SW480 (cell line): ENCODE measurements around the gene BOLA3.
"Not testable (repeated sequence)": the region's sequence is repeated elsewhere in the genome, so short reads cannot be mapped to it uniquely, and the experiment has no call there.

Experiments
- DNase-seq: peaks from one replicate; pipeline ENCODE4 v3.0.0-alpha.2; 2016; ENCODE audit warnings: low spot score

Gene BOLA3

DNA sequence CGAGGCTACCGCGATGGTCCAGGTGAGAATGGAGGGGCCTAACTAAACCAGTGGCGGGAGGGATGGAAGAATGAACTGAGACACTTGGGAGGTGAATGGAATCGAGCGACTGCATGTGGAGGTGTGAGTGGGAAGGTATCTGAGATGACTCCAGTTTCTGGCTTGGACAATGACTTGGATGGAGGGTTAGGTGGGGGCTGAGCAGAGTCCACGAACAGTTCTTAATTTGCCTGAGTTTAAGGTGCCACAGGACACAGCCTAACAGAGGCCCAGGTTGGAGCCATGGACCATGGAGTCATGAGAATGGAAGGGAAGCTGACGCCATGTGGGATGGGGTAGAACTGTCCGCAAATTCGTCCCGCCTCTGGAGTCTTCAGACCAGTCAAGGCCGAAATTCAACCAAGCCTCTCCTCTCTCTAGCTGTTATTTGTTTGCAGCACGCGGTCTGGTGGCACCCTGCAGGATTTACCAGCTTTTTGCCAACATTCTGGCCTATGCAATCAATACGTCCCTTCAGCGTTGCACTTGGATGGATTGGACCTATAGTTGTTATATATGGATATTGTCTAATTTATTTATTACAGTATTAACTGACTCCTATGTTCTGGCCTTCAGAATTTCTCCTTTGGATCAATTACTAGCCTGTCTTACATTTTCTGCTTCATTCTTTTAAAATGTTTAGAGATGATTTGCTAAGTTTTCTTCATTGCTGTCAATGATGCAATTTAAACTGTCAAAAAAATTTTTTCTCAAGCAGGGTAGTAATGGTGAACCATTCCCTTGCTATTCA is 940 bp upstream of the BOLA3 start:
- DNase-seq, result no peak

DNA sequence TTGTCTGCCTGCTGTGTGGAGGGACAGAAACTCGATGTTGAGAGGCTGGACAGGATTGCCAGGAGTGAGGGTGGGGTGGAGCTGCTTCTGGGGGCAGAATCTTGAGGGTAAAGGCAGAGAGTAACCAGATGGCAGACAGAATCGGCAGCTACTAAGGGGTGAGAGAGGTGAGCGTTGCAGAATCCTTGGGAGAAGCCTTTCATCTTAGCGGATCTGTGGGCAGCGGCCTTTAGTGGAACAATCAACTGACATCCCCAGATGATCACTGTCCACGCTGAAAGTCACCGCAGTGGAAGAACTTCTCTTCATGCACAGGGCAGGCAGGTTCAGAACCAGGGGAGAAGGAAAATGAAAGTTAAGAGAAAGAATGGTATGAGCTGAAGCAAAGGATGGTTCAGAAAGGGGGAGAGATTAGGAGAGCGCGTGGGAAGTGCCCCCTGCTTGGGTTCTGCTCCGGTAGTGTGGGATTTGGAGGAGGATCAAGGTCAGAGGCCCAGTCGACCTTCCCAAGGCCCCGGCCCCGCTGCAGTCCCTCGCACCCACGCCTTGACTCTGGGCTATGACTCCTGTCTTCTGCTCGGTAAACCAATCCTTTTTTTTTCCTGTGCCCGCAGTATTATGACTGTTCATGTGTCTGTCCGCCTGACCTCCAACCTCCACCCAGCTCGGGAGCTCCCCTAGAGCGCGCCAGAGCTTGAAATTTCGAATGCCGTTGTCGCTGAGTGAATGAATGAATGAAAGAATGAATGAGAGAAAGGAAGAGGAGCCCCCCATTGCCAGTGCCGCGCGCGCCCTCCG is 584 bp downstream of the BOLA3 start:
- peak; percentile 32 for DNase-seq

- DNase-seq, result peak; percentile 22
Measured at GRCh38 chr2:74142340-74142739, 5.4 kb downstream of the BOLA3 start.

- no peak for DNase-seq
Measured at GRCh38 chr2:74138600-74139323, 8.9 kb downstream of the BOLA3 start.

DNA sequence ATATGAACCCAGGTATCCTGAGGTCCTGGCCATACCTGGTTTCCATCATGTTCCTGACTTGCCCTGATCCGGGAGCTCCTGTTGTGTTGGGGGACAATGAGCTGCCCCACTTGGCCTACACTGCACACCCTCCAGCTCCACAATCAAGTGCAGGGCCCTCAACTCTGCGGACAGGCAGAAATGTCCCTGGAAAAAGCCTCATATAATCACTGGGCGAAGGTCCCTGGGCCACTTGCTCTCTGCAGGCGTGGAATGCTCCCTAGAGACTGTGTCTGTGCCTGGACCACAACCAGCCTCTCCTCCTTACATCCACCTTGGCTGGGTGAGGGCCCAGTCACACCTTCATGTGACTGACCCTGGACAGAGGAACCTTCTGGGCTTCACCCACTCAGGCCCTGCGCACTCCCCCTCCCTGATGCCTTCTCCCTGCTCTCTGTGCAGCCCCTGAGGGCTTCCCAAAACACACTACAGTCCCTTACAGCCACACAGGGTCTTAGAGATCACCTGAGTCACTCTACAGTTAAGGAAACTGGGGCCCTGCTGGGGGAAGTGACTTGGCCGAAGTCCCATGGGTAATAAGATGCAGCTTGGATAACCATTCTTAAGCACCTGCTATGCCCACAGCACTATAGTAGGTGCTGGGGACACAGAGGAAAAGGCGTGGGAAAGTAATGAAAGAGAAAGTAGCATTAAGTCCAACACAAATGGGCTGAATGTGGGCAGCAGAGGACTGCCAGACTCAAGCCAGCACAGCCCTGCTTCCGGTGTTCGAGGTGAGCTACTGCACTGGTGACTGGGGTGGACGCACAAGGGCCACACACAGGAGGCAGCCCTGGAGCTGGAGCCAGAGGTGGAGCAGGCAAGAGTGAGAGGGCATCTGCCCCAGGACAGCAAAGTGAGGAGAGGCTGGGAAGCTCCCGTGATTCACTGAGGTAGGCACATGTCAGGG is 9.8 kb downstream of the BOLA3 start:
- DNase-seq, result no peak

DNA sequence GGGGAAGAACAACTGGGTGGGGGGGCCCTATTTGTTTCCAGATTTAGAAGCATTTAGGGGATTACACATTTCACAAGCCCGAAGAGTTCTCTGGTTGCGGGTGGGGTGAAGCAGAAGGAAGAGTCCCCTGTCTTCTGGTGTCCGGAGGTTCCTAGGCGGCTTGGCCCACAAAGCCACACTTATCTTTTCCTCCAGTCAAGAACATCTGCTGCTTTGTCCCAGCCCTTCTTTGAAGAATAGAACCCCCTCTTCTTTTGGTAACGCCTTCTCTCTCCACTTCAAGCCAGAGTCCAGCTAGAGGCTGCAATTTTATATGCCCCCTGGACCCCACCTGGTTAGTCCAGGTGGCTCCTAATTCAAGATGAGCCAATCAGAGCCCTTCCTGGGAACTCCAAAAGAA is 15.8 kb downstream of the BOLA3 start:
- DNase-seq, result no peak

GRCh38 chr2:74130211-74130995 is 17.3 kb downstream of the BOLA3 start:
- DNase-seq, result no peak

DNA sequence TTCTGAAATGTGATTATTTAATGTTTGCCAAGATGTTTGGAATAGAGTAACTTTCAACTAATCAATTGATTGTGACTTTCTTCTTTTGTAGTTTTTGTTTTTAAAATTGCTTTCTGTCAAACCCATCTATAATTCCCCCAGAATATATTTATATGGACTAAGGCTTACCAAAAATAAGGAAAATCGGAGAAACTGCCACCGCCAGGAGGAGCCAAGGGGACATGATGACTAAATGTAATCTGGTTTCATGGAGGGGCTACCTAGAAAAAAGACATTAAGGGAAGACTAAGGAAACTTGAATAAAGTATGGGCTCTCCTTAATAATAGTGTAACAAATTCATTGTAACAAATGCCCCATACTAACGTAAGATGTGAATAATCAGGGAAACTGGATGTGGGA is 19.5 kb downstream of the BOLA3 start:
- DNase-seq, result no peak

GRCh38 chr2:74123955-74124354 is 23.8 kb downstream of the BOLA3 start:
- not testable (repeated sequence) for DNase-seq

- DNase-seq, result not testable (repeated sequence)
Measured at GRCh38 chr2:74121846-74122245, 25.9 kb downstream of the BOLA3 start.

DNA sequence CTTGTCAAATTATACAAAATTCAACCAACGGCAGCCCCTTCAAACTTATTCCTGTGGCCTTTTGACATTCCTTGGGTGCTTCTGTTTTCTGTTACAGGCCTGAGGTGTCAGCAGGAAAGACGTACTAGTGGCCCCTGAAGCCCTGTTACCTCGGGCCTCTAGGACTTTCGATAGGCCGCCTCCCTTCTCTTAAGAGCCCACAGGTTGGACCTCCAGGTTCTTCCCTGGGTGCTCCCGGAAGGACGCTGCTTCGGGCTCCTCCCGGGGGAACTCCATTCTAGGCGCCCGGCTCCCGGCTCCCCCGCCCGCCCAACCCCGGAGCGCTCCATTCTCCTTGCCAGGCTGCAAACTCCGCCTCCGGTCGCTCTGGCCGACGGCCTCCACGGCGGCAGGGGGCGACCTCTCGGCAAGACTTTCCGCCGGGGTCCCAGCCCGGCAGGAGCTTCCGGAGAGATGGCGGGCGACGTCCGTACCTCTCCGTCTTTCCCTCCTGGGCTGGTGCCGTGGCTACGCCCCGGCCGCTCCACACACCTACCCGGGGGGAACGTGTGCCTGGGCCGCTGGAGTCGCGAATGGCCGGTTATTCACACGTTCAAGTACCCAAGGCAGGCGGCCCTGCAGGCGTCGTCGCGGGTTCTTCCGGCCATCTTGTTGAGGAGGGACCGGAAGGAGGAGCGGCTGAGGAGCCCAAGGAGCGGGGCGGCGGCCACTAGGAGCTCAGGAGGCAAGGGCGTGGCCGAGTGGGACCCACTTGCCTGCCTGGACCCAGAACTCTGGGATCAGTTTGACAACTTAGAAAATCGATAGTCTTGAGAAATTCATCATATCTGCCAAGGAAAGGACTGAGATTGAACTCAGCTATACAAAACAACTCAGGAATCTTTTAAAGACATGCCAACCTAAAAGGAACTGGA is 27.5 kb downstream of the BOLA3 start:
- peak; percentile 85 for DNase-seq

DNA sequence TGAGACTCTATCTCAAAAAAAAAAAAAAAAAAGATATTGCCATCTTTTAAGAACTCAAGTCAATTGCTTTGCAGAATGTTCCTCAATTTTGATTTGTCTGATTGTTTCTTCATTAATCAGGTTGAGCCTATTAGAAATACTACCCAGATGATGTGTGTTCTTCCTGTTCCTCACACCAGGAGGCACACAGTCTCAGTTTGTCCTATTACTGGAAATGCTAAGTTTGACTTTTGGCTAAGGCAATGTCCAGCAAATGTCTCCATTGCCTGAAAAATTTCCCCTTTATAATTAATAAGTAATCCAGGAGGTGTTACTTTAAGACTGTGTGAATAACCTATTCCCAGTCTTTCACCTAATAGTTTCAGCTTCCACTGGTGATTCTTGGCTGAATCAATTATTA is 28.4 kb downstream of the BOLA3 start:
- DNase-seq, result no peak

- DNase-seq, result no peak
Measured at GRCh38 chr2:74111380-74111779, 36.3 kb downstream of the BOLA3 start.

- DNase-seq, result no peak
Measured at GRCh38 chr2:74110537-74110936, 37.2 kb downstream of the BOLA3 start.

- DNase-seq, result no peak
Measured at GRCh38 chr2:74109551-74109950, 38.2 kb downstream of the BOLA3 start.

DNA sequence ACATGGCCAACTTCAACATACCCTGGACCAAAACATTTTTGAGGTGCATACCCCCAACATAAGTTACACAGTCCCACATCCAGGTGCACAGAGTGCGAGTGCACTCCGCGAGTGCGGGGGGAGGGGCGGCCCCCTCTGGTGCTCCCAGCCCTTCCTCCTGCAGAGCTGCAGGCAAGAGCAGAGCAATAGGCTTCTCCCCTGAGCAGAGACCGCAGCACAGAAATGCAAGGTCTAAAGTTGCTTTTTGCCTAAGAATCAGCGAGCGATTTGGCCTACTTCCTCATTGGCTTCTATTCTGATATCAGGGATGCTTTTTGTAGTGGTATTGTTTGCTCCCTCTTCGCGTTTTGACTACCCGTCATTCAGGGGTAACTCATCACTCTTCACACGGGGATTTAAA is 40.6 kb downstream of the BOLA3 start:
- no peak for DNase-seq

GRCh38 chr2:74105413-74105812 is 42.3 kb downstream of the BOLA3 start:
- DNase-seq, result no peak

GRCh38 chr2:74104839-74105238 is 42.9 kb downstream of the BOLA3 start:
- no peak for DNase-seq

DNA sequence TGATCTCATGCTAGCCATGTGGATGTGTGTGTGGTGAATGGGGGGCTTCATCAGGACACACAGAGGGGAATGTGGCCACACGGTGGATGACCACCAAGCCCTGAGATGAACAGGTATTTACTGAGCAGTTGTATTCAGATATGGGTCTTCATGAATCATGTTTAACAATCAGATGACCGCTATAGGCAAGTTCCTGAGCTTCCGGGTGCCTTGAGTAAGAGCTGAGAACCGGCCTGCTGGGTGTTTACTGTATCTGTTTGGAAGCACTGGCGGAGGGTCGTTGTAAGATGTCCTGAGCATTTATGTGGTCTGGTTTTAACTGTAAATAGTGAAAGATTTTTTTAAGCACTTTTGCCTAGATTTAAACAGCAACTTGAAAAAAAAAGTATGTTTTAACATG is 43.9 kb downstream of the BOLA3 start:
- DNase-seq, result no peak

DNA sequence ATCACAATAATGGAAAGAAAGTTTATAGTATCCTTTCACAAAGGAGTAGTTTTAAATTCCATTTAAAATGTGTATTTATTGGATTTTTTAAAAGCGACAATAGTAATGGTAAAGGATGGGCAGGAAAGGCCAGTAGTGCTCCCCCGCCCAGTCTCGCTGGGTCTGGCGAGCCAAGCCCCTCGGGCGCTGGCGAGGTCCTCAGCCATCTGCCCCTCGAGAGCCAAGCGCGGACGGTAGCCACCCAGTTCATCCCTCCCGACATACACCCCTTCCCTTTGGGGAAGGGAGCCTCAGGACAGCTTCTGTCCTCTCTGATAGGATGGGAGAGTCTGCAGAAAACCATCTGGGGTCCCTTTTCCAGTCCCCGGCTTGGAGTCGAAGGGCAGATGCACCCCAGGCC is 45.2 kb downstream of the BOLA3 start:
- DNase-seq, result no peak
